Heart left ventricle (tissue), 13 donors: ENCODE data around the gene SEC14L5.

Source experiments
- CTCF ChIP-seq, 12 donors: fragments of 200-600 bp; sonication (generic) in 4 of 12; IDR thresholded peaks; one replicate each; pipeline versions ENCODE4 v1.5.0 to v1.8.0; 2018 to 2022; ENCODE audit warnings: antibody characterized with exemption in 12 of 12, mild to moderate bottlenecking in 5 of 12
- POLR2A ChIP-seq, 2 donors: fragments of 450-650 bp; IDR thresholded peaks; one replicate each; pipeline ENCODE4 v1.6.1; 2017; ENCODE audit warnings: antibody characterized with exemption in 2 of 2, mild to moderate bottlenecking in 2 of 2, moderate library complexity in 2 of 2
- donor health status: ischemic (EF 13 %, LVEDD 7.1; RV severe dilation, severe dysfunction).
- donor health status: DM: no; HTN: yes; CAD: no.
- donor health status: DM: no; HTN: no; CAD: no.
- donor health status: ischemic (EF 25% LVEDD 6.9; RV normal size, moderate dysfunction).
- donor health status: ischemic (EF 25% LVEDD 5.7; RV mildly dilated, moderate dysfunction).
- donor health status: ischemic (EF 35%, LVEDD 5.7; RV mildly dilated, moderate dysfunction).
- donor health status: nonischemic (EF 11% LVEDD 7.7; RV severe dilation, severe dysfunction).
- donor health status: DM: yes; HTN: yes; CAD: no.
- donor health status: PGD.
- donor health status: ischemic (EF 29% LVEDD 5.4; RV normal size, mild dysfunction).
- donor health status: nonischemic (EF 23%, LVEDD 6.1; RV moderate dilation, normal function).

GRCh38 chr16:5065813-5066212, 107.7 kb downstream of the SEC14L5 start, which contains the start of gene C16orf89:
- no peak for TF ChIP-seq CTCF (IDR thresholded peaks at IDR 0.05)
- no peak for TF ChIP-seq POLR2A (IDR thresholded peaks at IDR 0.05)
